HG03439 (cell line): Measurements from ENCODE around the gene RC3H2.
"Not testable (repeated sequence)": the region's sequence is repeated elsewhere in the genome, so short reads cannot be mapped to it uniquely, and the experiment has no call there.

Experiments
- ATAC-seq: cut with Tn5 transposase; IDR thresholded peaks from one replicate; pipeline ENCODE4 v1.9.1; 2021; ENCODE audit warnings: mild to moderate bottlenecking, moderate library complexity; ENCODE audit not compliant: unreplicated experiment

The RC3H2 gene

GRCh38 chr9:122929796-122930354, 24.7 kb upstream of the RC3H2 start:
- ATAC-seq, result no peak

DNA sequence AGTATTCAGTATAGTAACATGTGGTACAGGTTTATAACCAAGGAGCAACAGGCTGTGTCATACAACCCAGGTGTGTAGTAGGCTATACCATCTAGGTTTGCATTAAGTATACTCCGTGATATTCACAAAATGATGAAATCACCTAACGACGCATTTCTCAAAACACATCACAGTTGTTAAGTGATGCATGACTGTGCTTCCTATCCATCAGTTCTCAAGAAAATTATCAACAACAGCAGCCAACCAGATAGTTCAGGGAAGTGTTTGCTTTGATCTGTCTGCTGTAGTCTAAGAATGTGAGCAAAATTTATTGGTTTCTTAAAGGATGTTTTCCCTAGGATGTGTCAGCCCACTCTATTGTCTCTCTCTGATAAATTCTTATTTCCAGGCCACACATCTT, 18.8 kb upstream of the RC3H2 start:
- no peak for ATAC-seq

- ATAC-seq, result no peak
Observed at GRCh38 chr9:122922713-122923112, 17.6 kb upstream of the RC3H2 start.

DNA sequence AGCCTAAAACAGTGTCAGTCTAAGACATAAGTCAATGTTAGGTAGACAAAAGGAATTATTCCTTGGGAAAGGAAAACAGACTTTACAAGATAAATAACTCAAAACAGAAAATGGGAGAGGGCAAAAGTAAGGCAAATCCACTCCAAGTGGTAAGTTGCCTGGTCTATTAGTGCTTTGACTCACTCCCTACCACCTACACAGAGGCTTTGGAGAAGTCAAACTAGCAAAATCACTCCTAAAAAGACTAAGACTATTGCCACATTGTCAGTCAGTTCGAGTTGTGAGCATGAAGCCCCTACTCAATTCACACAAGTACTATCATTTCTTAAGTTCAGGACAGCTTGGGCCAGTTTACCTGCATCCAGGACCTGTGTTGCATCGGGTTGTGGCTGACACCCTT, 13.2 kb upstream of the RC3H2 start:
- ATAC-seq, result no peak

GRCh38 chr9:122912964-122913673, 8.0 kb upstream of the RC3H2 start, which contains the start of gene ZBTB6:
TSS of gene ZBTB6 (minus strand) at chr9:122913323. CDS start at chr9:122912072, 1,251 bp downstream.
- ATAC-seq, result peak; percentile 95

DNA sequence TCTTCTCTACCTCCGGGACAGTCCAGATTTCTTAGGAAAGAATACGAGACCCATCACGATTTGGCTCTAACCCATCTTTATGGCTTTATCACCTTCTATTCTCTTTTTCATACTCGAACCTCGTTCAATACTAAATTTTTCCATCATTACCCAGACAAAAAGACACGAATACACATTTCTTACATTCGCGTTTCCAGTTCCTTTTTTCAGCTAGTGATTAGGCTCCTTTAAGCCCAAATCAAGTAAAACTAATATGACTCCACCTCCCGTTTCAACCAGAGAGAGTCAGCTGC, 7.5 kb upstream of the RC3H2 start:
- ATAC-seq, result no peak

GRCh38 chr9:122906122-122906521, 963 bp upstream of the RC3H2 start:
- ATAC-seq, result not testable (repeated sequence)

- ATAC-seq, result peak; percentile 27
Observed at GRCh38 chr9:122904466-122904822, 715 bp downstream of the RC3H2 start.

DNA sequence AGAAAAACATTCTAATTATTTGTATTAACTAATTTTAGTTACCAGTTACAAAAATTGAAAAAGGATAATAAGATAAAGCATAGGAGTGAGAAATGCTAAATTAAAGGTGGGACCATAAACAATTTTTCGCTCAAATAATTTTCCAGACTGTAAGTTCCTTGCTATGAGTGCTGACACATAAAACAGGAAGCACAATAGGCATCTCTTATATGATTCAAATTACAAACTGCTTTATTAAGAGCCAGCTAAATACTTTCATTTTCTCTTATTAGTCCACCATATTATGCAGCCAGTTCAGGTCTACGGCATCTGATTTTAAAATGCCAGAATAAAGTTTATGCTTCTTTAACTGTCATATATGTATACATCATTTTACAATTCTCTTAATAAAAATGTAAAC, 4.4 kb downstream of the RC3H2 start:
- ATAC-seq, result no peak

DNA sequence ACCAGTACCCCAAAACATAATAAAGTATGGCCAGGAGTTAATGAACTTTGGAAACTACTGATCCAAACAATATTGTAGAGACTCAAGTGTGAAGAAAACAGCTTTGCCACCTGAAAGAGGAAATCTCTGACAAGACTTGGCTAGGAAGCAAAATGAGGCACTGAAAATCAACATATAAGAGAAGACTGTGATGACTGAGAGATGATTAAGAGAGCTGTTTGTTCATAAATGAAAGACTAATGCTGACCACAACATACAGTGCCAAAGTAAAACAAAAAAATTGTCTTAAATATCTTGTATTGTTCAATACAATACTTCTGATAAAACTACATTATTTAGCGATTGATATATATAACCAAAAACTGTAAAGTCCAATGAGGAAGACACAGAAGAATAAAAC, 7.2 kb downstream of the RC3H2 start:
- no peak for ATAC-seq

DNA sequence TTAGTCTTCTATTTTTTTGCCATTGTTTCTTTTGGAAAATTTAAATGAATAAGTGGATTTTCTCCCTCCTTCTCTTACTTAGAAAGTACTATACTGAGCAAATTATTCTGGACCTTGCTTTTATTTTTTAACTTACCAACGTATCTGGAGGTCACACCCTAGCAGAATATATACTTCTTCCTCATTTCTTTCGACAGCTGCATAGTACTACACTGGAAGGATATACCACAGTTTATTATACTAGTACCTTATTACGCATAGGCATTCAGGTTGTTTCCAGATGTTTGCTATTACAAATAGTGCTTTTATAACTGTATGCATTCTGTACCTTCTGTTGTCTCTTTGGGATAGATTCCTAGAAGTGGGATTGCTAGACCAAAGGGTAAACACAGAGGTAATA, 16.7 kb downstream of the RC3H2 start:
- ATAC-seq, result no peak

DNA sequence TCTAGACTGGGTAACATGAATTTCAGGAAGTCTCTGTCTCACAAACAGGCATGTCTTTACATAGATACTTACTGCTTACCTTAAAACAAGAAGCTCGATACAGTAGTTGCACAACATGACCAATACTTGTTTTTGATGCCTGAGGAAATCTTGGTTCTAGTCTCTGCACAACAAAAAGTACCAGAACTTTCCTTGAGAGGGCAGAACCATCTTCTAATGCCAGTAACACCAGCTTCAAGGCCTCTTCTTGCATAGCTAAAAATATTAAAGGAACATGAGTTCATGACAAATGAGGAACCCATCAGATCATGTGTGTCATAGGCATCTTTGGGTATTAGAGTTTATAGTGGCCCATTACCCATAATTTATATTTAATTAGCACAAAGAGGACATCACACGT, 22.0 kb downstream of the RC3H2 start:
- ATAC-seq, result no peak

DNA sequence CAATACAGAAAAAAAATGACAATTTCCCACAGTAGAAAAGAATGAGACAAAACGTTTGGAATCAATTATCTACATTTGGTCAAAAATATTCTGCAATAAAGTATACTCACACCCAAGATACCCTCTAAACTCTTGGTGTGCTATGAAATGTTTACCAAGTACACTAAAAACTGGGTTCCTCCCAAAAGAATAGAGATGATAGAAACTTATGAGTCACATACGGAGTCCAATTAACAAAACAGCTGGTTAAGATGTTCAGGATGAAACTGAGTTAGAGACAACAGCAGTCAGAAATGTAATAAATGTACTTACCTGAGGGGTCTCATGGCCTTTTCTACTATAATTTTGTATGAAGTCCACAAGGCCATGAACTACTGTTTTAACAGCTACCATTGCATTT, 25.7 kb downstream of the RC3H2 start:
- no peak for ATAC-seq

GRCh38 chr9:122875523-122875922, 29.6 kb downstream of the RC3H2 start:
- no peak for ATAC-seq

- not testable (repeated sequence) for ATAC-seq
Observed at GRCh38 chr9:122867276-122867675, 37.9 kb downstream of the RC3H2 start.

- no peak for ATAC-seq
Observed at GRCh38 chr9:122866079-122866478, 39.1 kb downstream of the RC3H2 start.

DNA sequence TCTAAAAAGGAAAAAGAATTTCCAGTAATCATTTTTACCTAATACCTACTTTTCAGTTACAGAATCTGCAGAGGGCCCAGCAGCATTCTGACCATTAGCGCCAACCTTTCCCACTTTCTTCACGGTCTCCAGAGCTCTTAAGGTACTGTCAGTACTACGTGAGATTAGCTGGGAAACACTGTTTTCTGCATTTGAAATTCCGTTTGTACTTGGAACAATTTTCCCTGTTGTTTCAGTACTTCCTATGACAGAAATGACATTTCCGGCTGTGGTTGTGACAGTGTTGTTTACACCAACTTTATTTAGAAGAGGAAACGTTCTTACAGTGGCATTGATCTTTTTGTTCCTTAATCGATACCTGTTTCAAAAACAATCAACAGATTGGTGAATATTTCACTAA, 39.9 kb downstream of the RC3H2 start:
- no peak for ATAC-seq

- no peak for ATAC-seq
Observed at GRCh38 chr9:122863407-122863806, 41.8 kb downstream of the RC3H2 start.

- ATAC-seq, result no peak
Observed at GRCh38 chr9:122860319-122861142, 44.6 kb downstream of the RC3H2 start.

DNA sequence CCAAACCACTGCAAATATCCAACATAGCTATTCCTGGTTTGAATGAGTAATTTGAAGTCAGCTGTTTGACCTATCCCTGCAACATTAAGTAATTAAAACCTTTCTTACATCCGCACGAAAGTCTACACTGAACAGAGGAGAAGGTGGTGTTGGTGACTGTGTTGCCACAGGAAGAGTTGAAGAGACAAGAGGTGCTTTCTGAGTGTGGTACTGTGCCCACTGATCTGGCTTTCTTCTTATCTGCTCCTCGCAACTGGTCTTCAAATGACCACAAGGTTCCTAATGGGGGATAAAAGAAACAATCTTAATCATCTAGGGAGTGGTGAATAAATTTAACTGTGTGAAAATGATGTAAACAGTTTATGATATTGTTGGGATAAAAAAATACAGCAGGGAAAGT, 47.3 kb downstream of the RC3H2 start:
- no peak for ATAC-seq

GRCh38 chr9:122852085-122852786, 52.9 kb downstream of the RC3H2 start:
- ATAC-seq, result not testable (repeated sequence)
